ENCODE results near the gene MORN3.

The MORN3 gene

GRCh38 chr12:121678716-121679300 is 9.4 kb upstream of the MORN3 start:
- no peak overlapping the region for H2AFZ ChIP-seq (ENCODE audit: low read depth)
- H3K4me2 ChIP-seq: no peak overlapping the region
- no peak overlapping the region for H3K9ac ChIP-seq
- no peaks in the 10 kb centered on the region for H3K79me2 ChIP-seq (ENCODE audit: insufficient read depth, low read depth)
- no peaks in the 10 kb centered on the region for H4K20me1 ChIP-seq (ENCODE audit: insufficient read depth)
- no peaks in the 10 kb centered on the region for H3K27me3 ChIP-seq (ENCODE audit: insufficient read depth, low read depth)
- no peaks in the 10 kb centered on the region for H3K4me1 ChIP-seq (ENCODE audit: low read depth, poor library complexity, severe bottlenecking)
- no peak for TF ChIP-seq CTCF (conservative IDR thresholded peaks at IDR 0.05; ENCODE audit: low read depth, low read length)
- H3K36me3 ChIP-seq (ENCODE audit: insufficient read depth): no peaks in the 10 kb centered on the region
- H3K4me3 ChIP-seq (IDR thresholded peaks at IDR 0.05; ENCODE audit: insufficient read depth, low read depth, low read length): no peak overlapping the region
- no peak overlapping the region for H3K27ac ChIP-seq

- Histone ChIP-seq H3K27me3 (ENCODE audit: insufficient read depth, low read depth) (no peaks in the 10 kb centered on the region), H3K36me3 (ENCODE audit: insufficient read depth) (no peaks in the 10 kb centered on the region), H3K9ac (no peak overlapping the region), H2AFZ (ENCODE audit: low read depth) (no peak overlapping the region), H3K4me2 (no peak overlapping the region), H3K79me2 (ENCODE audit: insufficient read depth, low read depth) (no peaks in the 10 kb centered on the region), H3K4me1 (ENCODE audit: low read depth, poor library complexity, severe bottlenecking) (no peaks in the 10 kb centered on the region), H4K20me1 (ENCODE audit: insufficient read depth) (no peaks in the 10 kb centered on the region), H3K4me3 (IDR thresholded peaks at IDR 0.05; ENCODE audit: insufficient read depth, low read depth, low read length) (no peak overlapping the region), H3K27ac (no peak overlapping the region)
- TF ChIP-seq CTCF (conservative IDR thresholded peaks at IDR 0.05; ENCODE audit: low read depth, low read length): no peak
Measured at GRCh38 chr12:121678305-121678704, 8.9 kb upstream of the MORN3 start.

- no peak overlapping the region for H3K9ac ChIP-seq
- H3K27me3 ChIP-seq (ENCODE audit: insufficient read depth, low read depth): no peaks in the 10 kb centered on the region
- no peaks in the 10 kb centered on the region for H4K20me1 ChIP-seq (ENCODE audit: insufficient read depth)
- H3K27ac ChIP-seq: no peak overlapping the region
- no peak for TF ChIP-seq CTCF (conservative IDR thresholded peaks at IDR 0.05; ENCODE audit: low read depth, low read length)
- no peak overlapping the region for H2AFZ ChIP-seq (ENCODE audit: low read depth)
- H3K4me1 ChIP-seq (ENCODE audit: low read depth, poor library complexity, severe bottlenecking): peaks cover 16% of the 10 kb centered on the region
- H3K36me3 ChIP-seq (ENCODE audit: insufficient read depth): no peaks in the 10 kb centered on the region
- H3K79me2 ChIP-seq (ENCODE audit: insufficient read depth, low read depth): no peaks in the 10 kb centered on the region
- H3K4me2 ChIP-seq: no peak overlapping the region
- H3K4me3 ChIP-seq (IDR thresholded peaks at IDR 0.05; ENCODE audit: insufficient read depth, low read depth, low read length): no peak overlapping the region
Measured at GRCh38 chr12:121676190-121676589, 6.7 kb upstream of the MORN3 start.

- H3K79me2 ChIP-seq (ENCODE audit: insufficient read depth, low read depth): no peaks in the 10 kb centered on the region
- H3K4me1 ChIP-seq (ENCODE audit: low read depth, poor library complexity, severe bottlenecking): peaks cover 16% of the 10 kb centered on the region
- no peak overlapping the region for H3K27ac ChIP-seq
- no peaks in the 10 kb centered on the region for H4K20me1 ChIP-seq (ENCODE audit: insufficient read depth)
- H3K4me3 ChIP-seq (IDR thresholded peaks at IDR 0.05; ENCODE audit: insufficient read depth, low read depth, low read length): no peak overlapping the region
- no peak for TF ChIP-seq CTCF (conservative IDR thresholded peaks at IDR 0.05; ENCODE audit: low read depth, low read length)
- no peak overlapping the region for H3K9ac ChIP-seq
- peak overlapping the region; percentile 81 for H2AFZ ChIP-seq (ENCODE audit: low read depth)
- no peaks in the 10 kb centered on the region for H3K27me3 ChIP-seq (ENCODE audit: insufficient read depth, low read depth)
- H3K4me2 ChIP-seq: peak overlapping the region; percentile 51; the same call in 1 of the 2 replicates
- no peaks in the 10 kb centered on the region for H3K36me3 ChIP-seq (ENCODE audit: insufficient read depth)
Measured at GRCh38 chr12:121673013-121673511, 3.6 kb upstream of the MORN3 start.
